Calu3 (cell line): ENCODE data around the gene BRSK2. TPM values are rescaled to one million over a fixed set of nuclear protein-coding genes. Genes with fewer than 3 reads are reported as not detected.

ENCODE experiments used
- BruUV-seq: library from RNA; stranded (reverse); fragments of 400-500 nt; replicated peaks from 2 replicates; lab custom pipeline; 2021; lab: Mats Ljungman, UMichigan
- CTCF ChIA-PET: fragments of 300-600 bp; sonication (Branson Sonifier 250); formaldehyde crosslinking; loops from one replicate; lab custom pipeline; 2022; ENCODE audit warnings: antibody characterized with exemption; lab: Charles Lee
- DNase-seq: peaks from one replicate; pipeline ENCODE4 v3.0.0; 2022
- H3K27ac Mint-ChIP-seq: one replicate; pipeline ENCODE4 v1.8.0; 2022; ENCODE audit warnings: mixed read lengths; ENCODE audit not compliant: unreplicated experiment
- H3K27me3 Mint-ChIP-seq: one replicate; pipeline ENCODE4 v1.8.0; 2022; ENCODE audit warnings: mixed read lengths; ENCODE audit not compliant: unreplicated experiment
- H3K36me3 Mint-ChIP-seq: one replicate; pipeline ENCODE4 v1.8.0; 2022; ENCODE audit warnings: mild to moderate bottlenecking, moderate library complexity, mixed read lengths; ENCODE audit not compliant: insufficient read depth, unreplicated experiment
- H3K4me1 Mint-ChIP-seq: one replicate; pipeline ENCODE4 v1.8.0; 2022; ENCODE audit warnings: mild to moderate bottlenecking, low read depth, mixed read lengths; ENCODE audit not compliant: unreplicated experiment
- H3K4me3 Mint-ChIP-seq: one replicate; pipeline ENCODE4 v1.8.0; 2022; ENCODE audit warnings: mild to moderate bottlenecking, low read depth, moderate library complexity, mixed read lengths; ENCODE audit not compliant: unreplicated experiment
- H3K9me3 Mint-ChIP-seq: one replicate; pipeline ENCODE4 v1.8.0; 2022; ENCODE audit warnings: low read depth, mixed read lengths; ENCODE audit not compliant: unreplicated experiment
- intact Hi-C: fragments of 100-400 bp; cut with micrococcal nuclease; formaldehyde crosslinking; loops from one replicate; pipeline ENCODE4 v1.10.0; 2022; ENCODE audit not compliant: unreplicated experiment
- total RNA-seq: library from RNA; stranded (reverse); gene quantifications from 2 replicates; pipeline ENCODE4 v1.2.3, GENCODE V29; 2022
- TF ChIP-seq, protein P1 (sequence below): fragments of 200-600 bp; IDR thresholded peaks from one replicate; pipeline ENCODE4 v1.8.0; 2022; ENCODE audit warnings: antibody characterized with exemption; ENCODE audit not compliant: unreplicated experiment

BRSK2 gene
- total RNA-seq, 1 experiment from 2014 or later: 2.6 TPM

GRCh38 chr11:1450344-1450875 lies 60.7 kb downstream of the BRSK2 start:
- no peak overlapping the region for H3K27ac Mint-ChIP-seq
- no peaks in the 10 kb centered on the region for H3K4me1 Mint-ChIP-seq
- DNase-seq: peak; percentile 17
- TF ChIP-seq, protein P1, sequence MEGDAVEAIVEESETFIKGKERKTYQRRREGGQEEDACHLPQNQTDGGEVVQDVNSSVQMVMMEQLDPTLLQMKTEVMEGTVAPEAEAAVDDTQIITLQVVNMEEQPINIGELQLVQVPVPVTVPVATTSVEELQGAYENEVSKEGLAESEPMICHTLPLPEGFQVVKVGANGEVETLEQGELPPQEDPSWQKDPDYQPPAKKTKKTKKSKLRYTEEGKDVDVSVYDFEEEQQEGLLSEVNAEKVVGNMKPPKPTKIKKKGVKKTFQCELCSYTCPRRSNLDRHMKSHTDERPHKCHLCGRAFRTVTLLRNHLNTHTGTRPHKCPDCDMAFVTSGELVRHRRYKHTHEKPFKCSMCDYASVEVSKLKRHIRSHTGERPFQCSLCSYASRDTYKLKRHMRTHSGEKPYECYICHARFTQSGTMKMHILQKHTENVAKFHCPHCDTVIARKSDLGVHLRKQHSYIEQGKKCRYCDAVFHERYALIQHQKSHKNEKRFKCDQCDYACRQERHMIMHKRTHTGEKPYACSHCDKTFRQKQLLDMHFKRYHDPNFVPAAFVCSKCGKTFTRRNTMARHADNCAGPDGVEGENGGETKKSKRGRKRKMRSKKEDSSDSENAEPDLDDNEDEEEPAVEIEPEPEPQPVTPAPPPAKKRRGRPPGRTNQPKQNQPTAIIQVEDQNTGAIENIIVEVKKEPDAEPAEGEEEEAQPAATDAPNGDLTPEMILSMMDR: no peak
- no TSS peak for BruUV-seq
- H3K9me3 Mint-ChIP-seq: no peaks in the 10 kb centered on the region
- peaks cover 45% of the 10 kb centered on the region for H3K27me3 Mint-ChIP-seq
- H3K4me3 Mint-ChIP-seq: no peak overlapping the region
- H3K36me3 Mint-ChIP-seq: peaks cover 12% of the 10 kb centered on the region
- CTCF ChIA-PET: interaction anchor here (0.8 kb wide), 1 partner anchor 20 kb away, joined by 5 read pairs; no protein-coding TSS in a partner anchor
- intact Hi-C loops: no loop called here

DNA sequence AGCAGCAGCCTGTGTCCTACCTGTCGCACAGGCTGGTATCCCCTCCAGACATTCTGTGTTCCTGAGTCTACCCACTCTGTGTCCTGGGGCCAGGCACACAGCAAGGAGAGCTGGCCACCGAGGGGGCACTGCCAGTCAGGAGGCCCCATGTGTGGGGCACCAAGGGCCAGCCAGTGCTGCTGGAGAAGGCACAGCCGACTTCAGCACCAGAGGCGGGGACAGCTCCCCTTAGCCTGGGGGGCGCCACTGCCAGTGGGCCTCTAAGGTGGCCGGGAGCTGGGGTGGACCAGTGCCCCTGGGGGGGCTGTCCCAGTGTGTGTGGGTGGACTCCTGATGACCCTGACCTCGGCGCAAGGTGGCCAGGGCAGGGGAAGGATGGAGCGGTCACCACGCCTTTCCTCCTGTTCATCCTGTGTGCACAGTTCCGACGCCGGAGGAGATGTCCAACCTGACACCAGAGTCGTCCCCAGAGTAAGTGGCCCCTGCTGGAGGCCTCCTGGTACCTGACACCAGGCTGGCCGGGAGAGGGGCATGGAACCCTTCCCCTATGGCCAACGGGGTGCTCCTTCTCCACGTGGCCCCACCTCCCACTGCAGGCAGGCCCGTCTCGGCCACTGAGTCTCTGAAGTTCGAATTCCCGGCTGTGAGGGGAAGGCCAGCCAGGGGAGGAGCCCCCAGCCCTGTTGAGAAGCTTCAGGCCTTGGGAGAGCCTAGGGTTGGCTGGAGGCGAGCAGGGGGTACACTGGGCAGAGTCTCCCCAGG lies 61.4 kb downstream of the BRSK2 start:
- H3K27ac Mint-ChIP-seq: no peak overlapping the region
- H3K9me3 Mint-ChIP-seq: no peaks in the 10 kb centered on the region
- TF ChIP-seq, protein P1: no peak
- intact Hi-C loops: no loop called here
- no peak overlapping the region for H3K4me3 Mint-ChIP-seq
- CTCF ChIA-PET: no interaction called here
- peaks cover 12% of the 10 kb centered on the region for H3K36me3 Mint-ChIP-seq
- peaks cover 45% of the 10 kb centered on the region for H3K27me3 Mint-ChIP-seq
- no TSS peak for BruUV-seq
- DNase-seq: peak; percentile 18
- no peaks in the 10 kb centered on the region for H3K4me1 Mint-ChIP-seq

- Mint-ChIP-seq H3K27me3 (peaks cover 45% of the 10 kb centered on the region), H3K27ac (no peak overlapping the region), H3K36me3 (peaks cover 12% of the 10 kb centered on the region), H3K9me3 (no peaks in the 10 kb centered on the region), H3K4me3 (no peak overlapping the region), H3K4me1 (no peaks in the 10 kb centered on the region)
- intact Hi-C loops: loop anchor here (2.0 kb wide), 1 partner anchor 63 kb away; no protein-coding TSS in a partner anchor
- no TSS peak for BruUV-seq
- TF ChIP-seq, protein P1: no peak
- no peak for DNase-seq
- CTCF ChIA-PET: no interaction called here
These were observed 62.2 kb downstream of the BRSK2 start for GRCh38 chr11:1451781-1452470.

DNA sequence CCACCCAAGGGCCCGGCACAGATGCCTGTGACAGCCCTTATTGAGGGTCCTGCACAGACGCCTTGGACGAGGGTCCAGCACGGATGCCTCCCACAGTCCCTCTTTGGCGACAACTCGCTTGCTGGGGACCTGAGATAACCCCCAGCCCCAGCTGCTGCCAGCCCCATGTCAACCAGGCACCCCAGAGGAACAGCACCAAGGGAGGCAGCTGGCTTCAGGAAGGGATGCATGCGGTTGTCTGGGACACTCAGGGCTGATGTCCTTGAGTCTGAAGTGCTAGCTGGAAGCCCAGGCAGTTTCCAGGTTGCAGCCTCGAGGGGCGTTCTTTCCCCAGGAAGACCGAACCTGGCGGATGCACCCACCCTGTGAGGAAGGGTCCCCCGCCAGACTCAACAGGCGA lies 63.0 kb downstream of the BRSK2 start:
- DNase-seq: no peak
- Mint-ChIP-seq H3K27ac (no peak overlapping the region), H3K4me3 (no peak overlapping the region), H3K9me3 (no peaks in the 10 kb centered on the region), H3K27me3 (peaks cover 45% of the 10 kb centered on the region), H3K36me3 (peaks cover 12% of the 10 kb centered on the region), H3K4me1 (no peaks in the 10 kb centered on the region)
- BruUV-seq: no TSS peak
- intact Hi-C loops: loop anchor here (2.0 kb wide), 1 partner anchor 62 kb away; no protein-coding TSS in a partner anchor
- TF ChIP-seq, protein P1: no peak
- CTCF ChIA-PET: no interaction called here
